C4-2B (cell line): Measurements from ENCODE around the gene NR6A1.

Experiments used
- ZFX ChIP-seq: fragments of 450-650 bp; IDR thresholded peaks from 2 replicates; pipeline ENCODE4 v1.6.1; 2017
- TF ChIP-seq, protein P1 (sequence below): fragments of 450-650 bp; conservative IDR thresholded peaks from 2 replicates; pipeline ENCODE4 v1.5.1; 2017; ENCODE audit warnings: mild to moderate bottlenecking

DNA sequence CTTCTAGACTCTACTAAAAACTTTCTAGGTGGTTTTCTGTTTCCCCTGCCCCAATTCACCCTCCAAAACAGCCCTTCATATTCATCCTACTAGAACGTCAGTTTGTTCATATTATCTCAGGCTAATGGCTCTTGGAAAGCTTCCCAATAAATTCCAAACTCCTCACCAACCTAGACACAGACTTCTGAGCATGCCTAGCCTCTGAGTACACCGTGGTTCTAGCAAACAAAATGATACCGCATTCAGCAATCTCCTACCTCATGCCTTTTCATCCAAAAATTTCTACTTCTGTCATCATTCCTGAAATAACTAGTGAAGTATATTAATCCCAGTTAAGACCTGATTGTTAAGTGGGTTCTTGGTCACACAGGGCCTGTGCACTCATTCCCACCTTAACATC, 217.4 kb downstream of the NR6A1 start:
- TF ChIP-seq, protein P1, sequence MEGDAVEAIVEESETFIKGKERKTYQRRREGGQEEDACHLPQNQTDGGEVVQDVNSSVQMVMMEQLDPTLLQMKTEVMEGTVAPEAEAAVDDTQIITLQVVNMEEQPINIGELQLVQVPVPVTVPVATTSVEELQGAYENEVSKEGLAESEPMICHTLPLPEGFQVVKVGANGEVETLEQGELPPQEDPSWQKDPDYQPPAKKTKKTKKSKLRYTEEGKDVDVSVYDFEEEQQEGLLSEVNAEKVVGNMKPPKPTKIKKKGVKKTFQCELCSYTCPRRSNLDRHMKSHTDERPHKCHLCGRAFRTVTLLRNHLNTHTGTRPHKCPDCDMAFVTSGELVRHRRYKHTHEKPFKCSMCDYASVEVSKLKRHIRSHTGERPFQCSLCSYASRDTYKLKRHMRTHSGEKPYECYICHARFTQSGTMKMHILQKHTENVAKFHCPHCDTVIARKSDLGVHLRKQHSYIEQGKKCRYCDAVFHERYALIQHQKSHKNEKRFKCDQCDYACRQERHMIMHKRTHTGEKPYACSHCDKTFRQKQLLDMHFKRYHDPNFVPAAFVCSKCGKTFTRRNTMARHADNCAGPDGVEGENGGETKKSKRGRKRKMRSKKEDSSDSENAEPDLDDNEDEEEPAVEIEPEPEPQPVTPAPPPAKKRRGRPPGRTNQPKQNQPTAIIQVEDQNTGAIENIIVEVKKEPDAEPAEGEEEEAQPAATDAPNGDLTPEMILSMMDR: no peak
- TF ChIP-seq ZFX: no peak
